Measurements from ENCODE around the gene SHROOM3.

DNA sequence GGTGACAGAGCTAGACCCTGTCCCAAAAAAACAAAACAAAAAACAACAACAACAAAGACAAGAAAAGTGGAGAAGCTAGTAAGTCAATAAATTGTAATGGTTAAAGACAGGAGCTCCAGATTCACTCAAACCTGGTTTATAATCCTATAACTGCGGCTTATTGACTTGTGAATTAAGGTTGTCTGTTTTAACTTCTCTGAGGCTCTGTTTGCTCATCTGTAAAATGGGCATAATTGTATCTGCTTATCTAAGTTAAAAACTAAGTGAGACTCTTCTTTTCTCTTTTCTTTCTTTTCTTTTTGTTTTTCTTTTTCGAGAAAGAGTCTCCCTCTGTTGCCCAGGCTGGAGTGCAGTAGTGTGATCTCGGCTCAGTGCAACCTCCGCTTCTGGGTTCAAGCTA is 378.0 kb downstream of the SHROOM3 start:
- TF ChIP-seq, protein P1, sequence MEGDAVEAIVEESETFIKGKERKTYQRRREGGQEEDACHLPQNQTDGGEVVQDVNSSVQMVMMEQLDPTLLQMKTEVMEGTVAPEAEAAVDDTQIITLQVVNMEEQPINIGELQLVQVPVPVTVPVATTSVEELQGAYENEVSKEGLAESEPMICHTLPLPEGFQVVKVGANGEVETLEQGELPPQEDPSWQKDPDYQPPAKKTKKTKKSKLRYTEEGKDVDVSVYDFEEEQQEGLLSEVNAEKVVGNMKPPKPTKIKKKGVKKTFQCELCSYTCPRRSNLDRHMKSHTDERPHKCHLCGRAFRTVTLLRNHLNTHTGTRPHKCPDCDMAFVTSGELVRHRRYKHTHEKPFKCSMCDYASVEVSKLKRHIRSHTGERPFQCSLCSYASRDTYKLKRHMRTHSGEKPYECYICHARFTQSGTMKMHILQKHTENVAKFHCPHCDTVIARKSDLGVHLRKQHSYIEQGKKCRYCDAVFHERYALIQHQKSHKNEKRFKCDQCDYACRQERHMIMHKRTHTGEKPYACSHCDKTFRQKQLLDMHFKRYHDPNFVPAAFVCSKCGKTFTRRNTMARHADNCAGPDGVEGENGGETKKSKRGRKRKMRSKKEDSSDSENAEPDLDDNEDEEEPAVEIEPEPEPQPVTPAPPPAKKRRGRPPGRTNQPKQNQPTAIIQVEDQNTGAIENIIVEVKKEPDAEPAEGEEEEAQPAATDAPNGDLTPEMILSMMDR (IDR thresholded peaks at IDR 0.05): no peak
- no peak for TF ChIP-seq POLR2A (IDR thresholded peaks at IDR 0.05)

Data from Peyer's patch (tissue), 4 donors.